H1 (cell line): ENCODE results near the gene GIGYF2. TPM values are rescaled to one million over a fixed set of nuclear protein-coding genes. Genes with fewer than 3 reads are reported as not detected.

Source experiments
- CTCF ChIA-PET: fragments of 300-600 bp; sonication (Branson Sonifier 250); formaldehyde crosslinking; loops from one replicate; lab custom pipeline; 2021; ENCODE audit not compliant: partially characterized antibody; lab: Charles Lee
- POLR2A ChIA-PET: fragments of 300-600 bp; sonication (Branson Sonifier 250); formaldehyde crosslinking; loops from one replicate; lab custom pipeline; 2021; ENCODE audit warnings: inconsistent platforms; ENCODE audit not compliant: partially characterized antibody; lab: Charles Lee
- DNase-seq, 2 experiments: peaks; one replicate each; pipeline versions ENCODE4 v3.0.0 to v3.0.0-alpha.2; 2010 to 2022; ENCODE audit warnings: low spot score in 2 of 2, low read depth in 1 of 2, mixed read lengths in 1 of 2
- FAIRE-seq: peaks from 2 replicates; lab custom pipeline; 2011; peaks lifted over from hg19 to GRCh38; lab: Jason Lieb, UNC
- H2AFZ ChIP-seq: 2 replicates; pipeline ENCODE4 v1.8.1; 2012; ENCODE audit warnings: low read length, inconsistent platforms
- H2AK5ac ChIP-seq: 2 replicates; pipeline ENCODE4 v1.6.1; 2013; ENCODE audit warnings: low read depth, low read length
- H2BK120ac ChIP-seq: replicated peaks from 2 replicates; pipeline ENCODE3; 2013; ENCODE audit warnings: low read depth, low read length, inconsistent platforms
- H2BK12ac ChIP-seq: 2 replicates; pipeline ENCODE4 v1.6.1; 2013; ENCODE audit warnings: low read depth, low read length
- H2BK15ac ChIP-seq: 2 replicates; pipeline ENCODE4 v1.6.1; 2013; ENCODE audit warnings: low read length
- H2BK20ac ChIP-seq: 2 replicates; pipeline ENCODE4 v1.6.1; 2013; ENCODE audit warnings: low read length
- H2BK5ac ChIP-seq: 2 replicates; pipeline ENCODE4 v1.6.1; 2013; ENCODE audit warnings: low read depth, low read length
- H3K14ac ChIP-seq: 2 replicates; pipeline ENCODE4 v1.6.1; 2013; ENCODE audit warnings: inconsistent platforms; ENCODE audit not compliant: insufficient read length
- H3K18ac ChIP-seq: 2 replicates; pipeline ENCODE4 v1.6.1; 2013; ENCODE audit warnings: low read length; ENCODE audit errors: extremely low read depth
- H3K23ac ChIP-seq: 2 replicates; pipeline ENCODE4 v1.6.1; 2013; ENCODE audit warnings: inconsistent platforms; ENCODE audit not compliant: insufficient read length
- H3K23me2 ChIP-seq: 2 replicates; pipeline ENCODE4 v1.6.1; 2013; ENCODE audit warnings: low read depth, low read length
- H3K27ac ChIP-seq: 2 replicates; pipeline ENCODE4 v1.6.1; 2011; ENCODE audit warnings: low read depth, low read length, inconsistent platforms
- H3K27me3 ChIP-seq, 4 experiments: replicated peaks in 1 of 4; 1 replicate in 1 of 4; 2 replicates in 3 of 4; pipeline versions ENCODE4 v1.6.1 to v1.8.1; 2011 to 2013; ENCODE audit warnings: low read length in 3 of 4, mild to moderate bottlenecking in 3 of 4, inconsistent platforms in 2 of 4, mixed read lengths in 2 of 4, moderate library complexity in 1 of 4; ENCODE audit not compliant: control insufficient read depth in 3 of 4, insufficient read depth in 3 of 4; ENCODE audit errors: extremely low read depth in 1 of 4
- H3K36me3 ChIP-seq, 4 experiments: 2 replicates each; pipeline versions ENCODE4 v1.6.1 to v1.8.1; 2011 to 2013; ENCODE audit warnings: mild to moderate bottlenecking in 4 of 4, low read length in 3 of 4, moderate library complexity in 2 of 4, control low read depth in 1 of 4, inconsistent platforms in 1 of 4; ENCODE audit not compliant: insufficient read depth in 4 of 4, control insufficient read depth in 2 of 4
- H3K4ac ChIP-seq: replicated peaks from 2 replicates; pipeline ENCODE3; 2013; ENCODE audit warnings: low read length, low read depth, mixed read lengths, inconsistent platforms; ENCODE audit not compliant: insufficient read length
- H3K4me1 ChIP-seq, 4 experiments: replicated peaks in 1 of 4; 1 replicate in 1 of 4; 2 replicates in 3 of 4; pipeline versions ENCODE4 v1.6.1 to v1.8.1; 2011 to 2013; ENCODE audit warnings: low read length in 3 of 4, inconsistent platforms in 2 of 4, mixed read lengths in 1 of 4; ENCODE audit not compliant: insufficient read depth in 4 of 4, control insufficient read depth in 3 of 4
- H3K4me2 ChIP-seq, 2 experiments: 2 replicates each; pipeline versions ENCODE4 v1.6.1 to v1.8.1; 2011 to 2013; ENCODE audit warnings: low read depth in 2 of 2, low read length in 2 of 2, control low read depth in 1 of 2, inconsistent platforms in 1 of 2, mild to moderate bottlenecking in 1 of 2; ENCODE audit not compliant: insufficient read depth in 1 of 2
- H3K4me3 ChIP-seq, 4 experiments: fragments of 200-600, 300-600 bp in 1 of 4; sonication (generic), shearing (Covaris generic), sonication (Bioruptor Twin) in 1 of 4; 2 replicates each; pipeline versions ENCODE4 v1.5.1 to v1.8.1; 2011 to 2016; ENCODE audit warnings: low read length in 4 of 4, low read depth in 3 of 4, control low read depth in 2 of 4, inconsistent platforms in 2 of 4, mild to moderate bottlenecking in 2 of 4, mixed read lengths in 1 of 4, moderate library complexity in 1 of 4; ENCODE audit not compliant: insufficient read depth in 2 of 4; ENCODE audit errors: extremely low read depth in 1 of 4
- H3K56ac ChIP-seq: replicated peaks from 2 replicates; pipeline ENCODE3; 2013; ENCODE audit warnings: low read depth, mild to moderate bottlenecking, mixed read lengths, low read length, inconsistent platforms; ENCODE audit not compliant: insufficient read length
- H3K79me1 ChIP-seq: 2 replicates; pipeline ENCODE4 v1.6.1; 2013; ENCODE audit warnings: low read depth, low read length, control low read depth
- H3K79me2 ChIP-seq, 2 experiments: 2 replicates each; pipeline versions ENCODE4 v1.6.1 to v1.8.1; 2012 to 2013; ENCODE audit warnings: low read length in 2 of 2, mild to moderate bottlenecking in 2 of 2, inconsistent platforms in 1 of 2; ENCODE audit not compliant: insufficient read depth in 2 of 2, control insufficient read depth in 1 of 2
- H3K9ac ChIP-seq, 4 experiments: replicated peaks in 1 of 4; 1 replicate in 1 of 4; 2 replicates in 3 of 4; pipeline versions ENCODE4 v1.6.1 to v1.8.1; 2011 to 2013; ENCODE audit warnings: low read depth in 3 of 4, low read length in 3 of 4, control low read depth in 2 of 4, mild to moderate bottlenecking in 2 of 4, moderate library complexity in 2 of 4, inconsistent platforms in 1 of 4; ENCODE audit errors: extremely low read depth in 1 of 4
- H3K9me3 ChIP-seq, 2 experiments: 2 replicates each; pipeline versions ENCODE4 v1.6.1 to v1.8.1; 2012 to 2013; ENCODE audit warnings: mild to moderate bottlenecking in 2 of 2, moderate library complexity in 2 of 2, control low read depth in 1 of 2, inconsistent platforms in 1 of 2, low read depth in 1 of 2, low read length in 1 of 2, mixed read lengths in 1 of 2; ENCODE audit not compliant: insufficient read depth in 2 of 2
- H4K20me1 ChIP-seq, 2 experiments: replicated peaks in 1 of 2; 2 replicates each; pipeline versions ENCODE3 to v1.8.1; 2011 to 2013; ENCODE audit warnings: inconsistent platforms in 2 of 2, low read length in 2 of 2, mild to moderate bottlenecking in 1 of 2; ENCODE audit not compliant: insufficient read depth in 2 of 2, control insufficient read depth in 1 of 2
- H4K5ac ChIP-seq: 2 replicates; pipeline ENCODE4 v1.6.1; 2013; ENCODE audit warnings: low read length, low read depth, mixed read lengths, inconsistent platforms; ENCODE audit not compliant: insufficient read length
- H4K8ac ChIP-seq: 2 replicates; pipeline ENCODE4 v1.8.0; 2013; ENCODE audit warnings: mild to moderate bottlenecking, moderate library complexity, low read length, inconsistent platforms; ENCODE audit not compliant: insufficient read depth; ENCODE audit errors: extremely low read depth
- H4K91ac ChIP-seq: replicated peaks from 2 replicates; pipeline ENCODE3; 2013; ENCODE audit warnings: low read length, mixed read lengths, inconsistent platforms; ENCODE audit not compliant: insufficient read length
- KDM4A ChIP-seq: IDR thresholded peaks from one replicate; pipeline ENCODE4 v1.7.1; 2012; ENCODE audit warnings: low read depth, mild to moderate bottlenecking, moderate library complexity, low read length, inconsistent platforms; ENCODE audit not compliant: severe bottlenecking
- WGBS, 2 experiments: shearing (Covaris generic) in 1 of 2; methylation state at CpG; one replicate each; pipeline versions ENCODE4 v1.1.6 to v1.1.7; 2013 to 2015; ENCODE audit warnings: low lambda C conversion rate in 2 of 2, mixed read lengths in 2 of 2, inconsistent platforms in 1 of 2, low coverage in 1 of 2, missing lambda C conversion rate in 1 of 2; ENCODE audit not compliant: insufficient replicate concordance in 2 of 2, insufficient coverage in 1 of 2, insufficient read length in 1 of 2; ENCODE audit errors: extremely low coverage in 1 of 2, missing lambda C conversion rate in 1 of 2; 5-methylcytosine and 5-hydroxymethylcytosine counted together
- polyA plus RNA-seq, 7 experiments: library from polyadenylated mRNA; depleted of rRNA in 3 of 7; stranded (reverse) in 5 of 7; unstranded in 2 of 7; fragments of >200 nt in 5 of 7; fragments of 200-250 nt in 2 of 7; gene quantifications; 1 replicate in 5 of 7; 2 replicates in 1 of 7; 4 replicates in 1 of 7; pipeline versions ENCODE4 v1.2.1 to v1.2.3, GENCODE V29; 2011 to 2013; ENCODE audit warnings: missing spikeins in 2 of 7, mixed read lengths in 2 of 7
- total RNA-seq: library from RNA; stranded (reverse); fragmentation: NEBNext Ultra II Directional; extraction: Animal tissue kit (Norgen Biotek cat#: 25700); gene quantifications from 2 replicates; pipeline ENCODE4 v1.2.1, GENCODE V29; 2021

The GIGYF2 gene
- total and polyA plus RNA-seq, 2 of the 8 experiments (the other 6 are each of a cell fraction or from before 2014, with no cell fraction given) = 22.3 to 62.0 TPM

- Histone ChIP-seq H3K56ac (no peak overlapping the region), H3K27me3 (no peaks in the 10 kb centered on the region), H3K79me2 (no peaks in the 10 kb centered on the region), H2BK12ac (no peak overlapping the region), H2BK120ac (no peak overlapping the region), H3K14ac (no peak overlapping the region), H3K23ac (no peak overlapping the region), H2BK15ac (no peak overlapping the region), H3K4me3 (no peak overlapping the region), H3K79me1 (no peaks in the 10 kb centered on the region), H3K4ac (no peak overlapping the region), H3K4me2 (no peak overlapping the region), H3K27ac (no peak overlapping the region), H4K91ac (no peak overlapping the region), H4K20me1 (peaks cover 0 to 2% of the 10 kb centered on the region in 2 experiments), H4K8ac (no peak overlapping the region; the same call in 1 of the 2 replicates), H3K23me2 (peaks cover 10% of the 10 kb centered on the region; the same call in 1 of the 2 replicates), H3K18ac (no peak overlapping the region), H2BK5ac (no peak overlapping the region), H3K36me3 (no peaks in the 10 kb centered on the region), H3K4me1 (peaks cover 0 to 16% (median 9%) of the 10 kb centered on the region in 4 experiments; a peak in 6 of 7 replicates), H2AFZ (no peak overlapping the region), H4K5ac (no peak overlapping the region), H2BK20ac (no peak overlapping the region), H2AK5ac (no peak overlapping the region), H3K9me3 (no peaks in the 10 kb centered on the region), H3K9ac (no peak overlapping the region)
- FAIRE-seq = no peak
- TF ChIP-seq KDM4A = no peak
- CTCF ChIA-PET = interaction anchor here (0.5 to 1.7 kb wide), 5 partner anchors 11 to 133 kb away, joined by 3 to 4 read pairs (median 3); no protein-coding TSS in a partner anchor
- DNase-seq = no peak
- POLR2A ChIA-PET = no interaction called here
- WGBS, 2 experiments = 92% methylated on average over 19 of the region's 19 CpGs; no CpG with 5 or more reads in 1 of the 2 experiments
These were observed 197.6 kb downstream of the GIGYF2 start for GRCh38 chr2:232894746-232895145.
